CD4-positive, alpha-beta T cell (primary cell): ENCODE measurements around the gene HEATR3. TPM values are rescaled to one million over a fixed set of nuclear protein-coding genes. Genes with fewer than 3 reads are reported as not detected.

ENCODE experiments used
- ATAC-seq: fragments of 200-7000 bp; cut with Tn5 transposase; one replicate; pipeline ENCODE4 v1.10.0; 2022; ENCODE audit warnings: mild to moderate bottlenecking; ENCODE audit not compliant: poor library complexity
- CTCF ChIA-PET: fragments of 350-600 bp; sonication (Branson Sonifier 250); formaldehyde crosslinking; loops from one replicate; lab custom pipeline; 2021; ENCODE audit warnings: antibody characterized with exemption, inconsistent platforms; lab: Charles Lee
- POLR2A ChIA-PET: fragments of 350-600 bp; sonication (Branson Sonifier 250); formaldehyde crosslinking; loops from one replicate; lab custom pipeline; 2021; ENCODE audit warnings: antibody characterized with exemption, inconsistent platforms; lab: Charles Lee
- DNase-seq, 14 experiments: peaks; one replicate each; pipeline ENCODE4 v3.0.0-alpha.2; 2013 to 2020; ENCODE audit warnings: mixed read lengths in 2 of 14
- H3K27ac ChIP-seq, 2 donors: one replicate each; pipeline versions ENCODE4 v1.5.1 to v1.7.0; 2013; ENCODE audit warnings: low read length in 2 of 2, low read depth in 1 of 2, mild to moderate bottlenecking in 1 of 2
- H3K27me3 ChIP-seq, 2 experiments: 1 replicate in 1 of 2; 2 replicates in 1 of 2; pipeline versions ENCODE4 v1.6.1 to v1.7.0; 2013; ENCODE audit warnings: low read length in 2 of 2, control low read depth in 1 of 2, mild to moderate bottlenecking in 1 of 2, moderate library complexity in 1 of 2; ENCODE audit not compliant: insufficient read depth in 2 of 2, control insufficient read depth in 1 of 2
- H3K36me3 ChIP-seq: one replicate; pipeline ENCODE4 v1.6.1; 2013; ENCODE audit warnings: low read length, control low read depth; ENCODE audit not compliant: insufficient read depth
- H3K4me1 ChIP-seq: one replicate; pipeline ENCODE4 v1.6.1; 2013; ENCODE audit warnings: low read length, control low read depth; ENCODE audit not compliant: insufficient read depth
- H3K4me3 ChIP-seq: one replicate; pipeline ENCODE4 v1.5.1; 2013; ENCODE audit warnings: mild to moderate bottlenecking, low read length, moderate library complexity
- H3K9me3 ChIP-seq, 2 experiments: 1 replicate in 1 of 2; 2 replicates in 1 of 2; pipeline versions ENCODE4 v1.6.1 to v1.7.0; 2013; ENCODE audit warnings: low read length in 2 of 2, mild to moderate bottlenecking in 2 of 2, control low read depth in 1 of 2, moderate library complexity in 1 of 2; ENCODE audit not compliant: control insufficient read depth in 1 of 2, insufficient read depth in 1 of 2
- H3K27ac Mint-ChIP-seq: one replicate; pipeline ENCODE4 v1.8.0; 2020; ENCODE audit warnings: mixed read lengths
- H3K27me3 Mint-ChIP-seq: one replicate; pipeline ENCODE4 v1.8.0; 2021; ENCODE audit warnings: mixed read lengths
- H3K36me3 Mint-ChIP-seq: one replicate; pipeline ENCODE4 v1.8.0; 2021; ENCODE audit warnings: low read depth, mixed read lengths
- H3K4me1 Mint-ChIP-seq: one replicate; pipeline ENCODE4 v1.8.0; 2021; ENCODE audit warnings: low read depth, mixed read lengths
- H3K4me3 Mint-ChIP-seq: one replicate; pipeline ENCODE4 v1.8.0; 2020; ENCODE audit warnings: mild to moderate bottlenecking, mixed read lengths
- H3K9me3 Mint-ChIP-seq: one replicate; pipeline ENCODE4 v1.8.0; 2020; ENCODE audit warnings: mixed read lengths
- CTCF ChIP-seq: fragments of 200-600 bp; IDR thresholded peaks from one replicate; pipeline ENCODE4 v1.8.0; 2022; ENCODE audit warnings: antibody characterized with exemption, mild to moderate bottlenecking
- intact Hi-C, 2 experiments: fragments of 100-400 bp; cut with DNase I in 1 of 2; cut with micrococcal nuclease in 1 of 2; formaldehyde crosslinking; loops; one replicate each; pipeline versions ENCODE4 v1.15.1 to v1.9.0; 2023 to 2025; cut with DNase I, micrococcal nuclease
- total RNA-seq, 174 experiments: library from RNA in 2 of 174; stranded (reverse) in 2 of 174; gene quantifications; one replicate each; pipeline ENCODE4 v1.2.3 and lab custom pipeline; 2021 to 2026

HEATR3 gene
- total RNA-seq, 2 experiments from 2014 or later = 10.1 to 10.6 TPM

DNA sequence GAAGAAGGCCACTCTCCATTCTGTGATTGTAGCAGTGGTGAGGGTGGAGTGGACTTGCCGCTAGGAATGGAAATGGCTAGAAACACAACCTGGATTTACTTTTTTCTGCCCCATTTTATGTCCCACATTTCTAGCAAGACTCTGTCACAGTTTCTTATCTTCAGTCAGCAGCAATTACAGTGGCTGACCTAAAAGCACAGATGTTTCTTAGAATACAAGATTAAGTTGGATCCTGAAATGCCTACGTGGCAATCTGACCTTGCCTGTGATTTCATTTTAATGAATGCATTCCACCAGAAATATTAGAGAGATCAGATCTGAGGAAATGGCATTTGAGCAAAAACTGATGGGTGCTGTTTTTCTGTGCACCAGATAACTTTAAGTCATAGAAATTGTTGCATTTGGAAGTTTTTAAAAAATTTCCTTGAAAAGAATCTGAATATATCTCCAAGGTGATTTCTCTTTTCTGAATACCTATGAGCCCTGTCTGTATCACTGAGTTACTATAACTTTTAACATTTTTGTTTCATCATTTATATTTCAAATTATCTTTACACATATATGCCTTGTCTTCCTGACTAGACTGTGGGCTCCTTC is 5.4 kb downstream of the HEATR3 start:
- H3K27ac ChIP-seq = no peak overlapping the region
- H3K36me3 ChIP-seq = peaks cover 50% of the 10 kb centered on the region
- no peak overlapping the region for H3K4me3 Mint-ChIP-seq
- POLR2A ChIA-PET = interaction anchor here (0.6 kb wide), 1 partner anchor 481 kb away, joined by 4 read pairs; no protein-coding TSS in a partner anchor
- no peaks in the 10 kb centered on the region for H3K9me3 ChIP-seq
- no peaks in the 10 kb centered on the region for H3K9me3 Mint-ChIP-seq
- ATAC-seq = no peak
- no peak overlapping the region for H3K4me3 ChIP-seq
- H3K27me3 ChIP-seq = no peaks in the 10 kb centered on the region
- H3K4me1 ChIP-seq = peaks cover 21% of the 10 kb centered on the region
- H3K36me3 Mint-ChIP-seq = peaks cover 61% of the 10 kb centered on the region
- intact Hi-C loops = no loop called here
- H3K4me1 Mint-ChIP-seq = peaks cover 56% of the 10 kb centered on the region
- CTCF ChIA-PET = no interaction called here
- H3K27ac Mint-ChIP-seq = no peak overlapping the region
- H3K27me3 Mint-ChIP-seq = no peaks in the 10 kb centered on the region
- no peak for DNase-seq
- TF ChIP-seq CTCF = no peak

DNA sequence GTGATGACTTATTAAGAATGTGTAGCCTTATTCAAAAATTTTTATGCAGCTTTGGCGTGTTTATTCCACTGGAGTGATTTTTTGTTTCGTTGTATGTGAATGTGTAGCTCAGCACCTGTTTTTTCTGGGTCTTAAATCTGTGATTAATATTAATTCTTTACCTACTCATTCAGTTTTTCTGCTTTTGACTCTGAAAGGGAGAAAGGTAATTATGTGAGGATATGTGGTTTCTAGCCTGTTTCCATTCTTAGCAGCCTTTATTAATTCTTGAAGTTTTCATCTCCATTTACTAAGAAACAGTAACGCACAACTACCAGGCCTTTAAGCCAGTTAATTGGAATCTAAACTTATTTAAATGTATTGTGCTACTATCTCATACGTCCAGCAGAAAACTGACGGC is 7.0 kb downstream of the HEATR3 start:
- Histone ChIP-seq H3K4me1 (peaks cover 7% of the 10 kb centered on the region), H3K27me3 (no peaks in the 10 kb centered on the region), H3K36me3 (peaks cover 59% of the 10 kb centered on the region), H3K9me3 (no peaks in the 10 kb centered on the region), H3K4me3 (no peak overlapping the region), H3K27ac (no peak overlapping the region)
- no peak overlapping the region for H3K27ac Mint-ChIP-seq
- no peak for DNase-seq
- CTCF ChIA-PET = interaction anchor here (1.0 kb wide), 1 partner anchor 23 kb away, joined by 4 read pairs; no protein-coding TSS in a partner anchor
- intact Hi-C loops = no loop called here
- POLR2A ChIA-PET = no interaction called here
- no peaks in the 10 kb centered on the region for H3K27me3 Mint-ChIP-seq
- TF ChIP-seq CTCF = no peak
- no peak for ATAC-seq
- H3K4me1 Mint-ChIP-seq = peaks cover 43% of the 10 kb centered on the region
- no peak overlapping the region for H3K4me3 Mint-ChIP-seq
- no peaks in the 10 kb centered on the region for H3K9me3 Mint-ChIP-seq
- peaks cover 66% of the 10 kb centered on the region for H3K36me3 Mint-ChIP-seq

- H3K9me3 Mint-ChIP-seq = no peaks in the 10 kb centered on the region
- Histone ChIP-seq H3K4me3 (no peak overlapping the region), H3K27me3 (no peaks in the 10 kb centered on the region), H3K9me3 (no peaks in the 10 kb centered on the region), H3K36me3 (peaks cover 59% of the 10 kb centered on the region), H3K27ac (no peak overlapping the region), H3K4me1 (no peaks in the 10 kb centered on the region)
- ChIA-PET CTCF (no interaction called here), POLR2A (no interaction called here)
- H3K27me3 Mint-ChIP-seq = no peaks in the 10 kb centered on the region
- H3K27ac Mint-ChIP-seq = no peak overlapping the region
- peaks cover 82% of the 10 kb centered on the region for H3K36me3 Mint-ChIP-seq
- TF ChIP-seq CTCF = no peak
- intact Hi-C loops = no loop called here
- H3K4me3 Mint-ChIP-seq = no peak overlapping the region
- ATAC-seq = no peak
- DNase-seq = no peak
- H3K4me1 Mint-ChIP-seq = peaks cover 17% of the 10 kb centered on the region
Observed at GRCh38 chr16:50079397-50080140, 13.8 kb downstream of the HEATR3 start.
